ENCODE results near the gene VSTM4.

The VSTM4 gene

GRCh38 chr10:48985621-48986158 lies 129.6 kb downstream of the VSTM4 start:
- in situ Hi-C loops (cut with MboI; ENCODE audit: low sequenced_read_pairs, unreplicated experiment): no loop called here
- no peak for DNase-seq (ENCODE audit: low spot score)
- TF ChIP-seq, protein P1, sequence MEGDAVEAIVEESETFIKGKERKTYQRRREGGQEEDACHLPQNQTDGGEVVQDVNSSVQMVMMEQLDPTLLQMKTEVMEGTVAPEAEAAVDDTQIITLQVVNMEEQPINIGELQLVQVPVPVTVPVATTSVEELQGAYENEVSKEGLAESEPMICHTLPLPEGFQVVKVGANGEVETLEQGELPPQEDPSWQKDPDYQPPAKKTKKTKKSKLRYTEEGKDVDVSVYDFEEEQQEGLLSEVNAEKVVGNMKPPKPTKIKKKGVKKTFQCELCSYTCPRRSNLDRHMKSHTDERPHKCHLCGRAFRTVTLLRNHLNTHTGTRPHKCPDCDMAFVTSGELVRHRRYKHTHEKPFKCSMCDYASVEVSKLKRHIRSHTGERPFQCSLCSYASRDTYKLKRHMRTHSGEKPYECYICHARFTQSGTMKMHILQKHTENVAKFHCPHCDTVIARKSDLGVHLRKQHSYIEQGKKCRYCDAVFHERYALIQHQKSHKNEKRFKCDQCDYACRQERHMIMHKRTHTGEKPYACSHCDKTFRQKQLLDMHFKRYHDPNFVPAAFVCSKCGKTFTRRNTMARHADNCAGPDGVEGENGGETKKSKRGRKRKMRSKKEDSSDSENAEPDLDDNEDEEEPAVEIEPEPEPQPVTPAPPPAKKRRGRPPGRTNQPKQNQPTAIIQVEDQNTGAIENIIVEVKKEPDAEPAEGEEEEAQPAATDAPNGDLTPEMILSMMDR (IDR thresholded peaks at IDR 0.05; ENCODE audit: borderline replicate concordance, control extremely low read depth, extremely low read depth, insufficient read depth, missing control alignments): no peak

GRCh38 chr10:48983648-48984351 lies 131.5 kb downstream of the VSTM4 start:
- in situ Hi-C loops (cut with MboI; ENCODE audit: low sequenced_read_pairs, unreplicated experiment): no loop called here
- no peak for DNase-seq (ENCODE audit: low spot score)

GRCh38 chr10:48982584-48982983 lies 132.7 kb downstream of the VSTM4 start:
- TF ChIP-seq, protein P1 (IDR thresholded peaks at IDR 0.05; ENCODE audit: borderline replicate concordance, control extremely low read depth, extremely low read depth, insufficient read depth, missing control alignments): no peak
- DNase-seq (ENCODE audit: low spot score): no peak
- in situ Hi-C loops (cut with MboI; ENCODE audit: low sequenced_read_pairs, unreplicated experiment): no loop called here

More at GRCh38 chr10:48983648-48984351, 131.5 kb downstream of the VSTM4 start:
- TF ChIP-seq, protein P1 (IDR thresholded peaks at IDR 0.05; ENCODE audit: borderline replicate concordance, control extremely low read depth, extremely low read depth, insufficient read depth, missing control alignments): no peak

DNA sequence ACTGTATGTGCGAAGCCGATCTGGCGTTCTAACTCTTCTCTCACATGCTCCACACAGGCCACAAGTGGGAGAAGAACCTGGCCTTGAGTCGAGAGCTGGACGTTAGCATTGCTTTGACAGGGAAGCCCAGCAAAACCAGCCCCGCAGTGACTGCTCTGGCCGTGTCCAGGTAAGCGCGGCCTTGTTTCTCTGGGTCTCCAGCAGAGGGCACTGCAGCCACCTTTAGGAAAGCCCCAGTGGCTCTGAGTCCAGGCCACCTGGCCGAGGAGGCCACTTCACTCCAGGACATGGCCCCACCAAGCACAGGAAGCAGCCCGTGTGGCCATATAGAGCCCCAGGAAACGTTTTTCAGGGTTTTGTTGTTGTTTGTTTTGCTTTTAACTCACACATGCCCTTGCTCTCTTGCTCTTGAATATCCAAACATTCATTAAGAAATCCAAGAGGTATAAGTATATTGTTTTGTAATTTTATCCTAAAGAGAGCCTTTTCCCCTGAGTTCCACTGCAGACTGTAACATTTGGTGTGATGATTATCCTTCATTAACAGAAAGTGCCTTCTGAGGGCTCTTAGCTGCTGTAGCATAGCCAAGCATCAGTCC lies 133.9 kb downstream of the VSTM4 start:
- TF ChIP-seq, protein P1 (IDR thresholded peaks at IDR 0.05; ENCODE audit: borderline replicate concordance, control extremely low read depth, extremely low read depth, insufficient read depth, missing control alignments): peak; percentile 67
- peak; percentile 78 for DNase-seq (ENCODE audit: low spot score)
- in situ Hi-C loops (cut with MboI; ENCODE audit: low sequenced_read_pairs, unreplicated experiment): no loop called here

- DNase-seq (ENCODE audit: low spot score): no peak
- in situ Hi-C loops (cut with MboI; ENCODE audit: low sequenced_read_pairs, unreplicated experiment): no loop called here
- TF ChIP-seq, protein P1 (IDR thresholded peaks at IDR 0.05; ENCODE audit: borderline replicate concordance, control extremely low read depth, extremely low read depth, insufficient read depth, missing control alignments): no peak
Measured at GRCh38 chr10:48978318-48978717, 137.0 kb downstream of the VSTM4 start.

GRCh38 chr10:48976196-48976595 lies 139.1 kb downstream of the VSTM4 start:
- TF ChIP-seq, protein P1 (IDR thresholded peaks at IDR 0.05; ENCODE audit: borderline replicate concordance, control extremely low read depth, extremely low read depth, insufficient read depth, missing control alignments): no peak
- no peak for DNase-seq (ENCODE audit: low spot score)
- in situ Hi-C loops (cut with MboI; ENCODE audit: low sequenced_read_pairs, unreplicated experiment): no loop called here
